ENCODE data around the gene BNIP1. TPM values are rescaled to one million over a fixed set of nuclear protein-coding genes. Genes with fewer than 3 reads are reported as not detected.

Gene BNIP1
- total and polyA plus RNA-seq, 2 of the 4 experiments (the other 2 are of a cell fraction), result 24.3 to 35.3 TPM

- Histone ChIP-seq H3K4me3 (ENCODE audit: insufficient read depth, low read depth, low read length) (no peak overlapping the region), H2BK120ac (ENCODE audit: low read depth, low read length) (no peak overlapping the region), H2BK5ac (ENCODE audit: low read depth, low read length, poor library complexity, severe bottlenecking) (no peak overlapping the region), H3K36me3 (ENCODE audit: control insufficient read depth, insufficient read depth, low read length) (peaks cover 7% of the 10 kb centered on the region; the same call in 1 of the 2 replicates), H4K5ac (ENCODE audit: low read depth, low read length) (no peak overlapping the region), H3K9me3 (ENCODE audit: control insufficient read depth, insufficient read depth, low read length) (peaks cover 4% of the 10 kb centered on the region), H4K20me1 (ENCODE audit: insufficient read depth, low read length) (peaks cover 8% of the 10 kb centered on the region; the same call in 1 of the 2 replicates), H3K79me1 (ENCODE audit: low read depth in 1 of 2, low read length in 2 of 2) (peaks cover 2 to 9% of the 10 kb centered on the region in 2 experiments; a peak in 2 of 4 replicates), H2BK15ac (ENCODE audit: low read depth, low read length) (no peak overlapping the region), H2BK20ac (ENCODE audit: low read depth, low read length) (no peak overlapping the region), H3K9me1 (ENCODE audit: insufficient read depth, low read length) (no peaks in the 10 kb centered on the region), H2AFZ (replicated peaks; ENCODE audit: low read length, poor library complexity) (no peak overlapping the region), H3K4ac (ENCODE audit: low read depth, low read length) (no peak overlapping the region), H3K18ac (ENCODE audit: low read depth, low read length) (no peak overlapping the region), H4K91ac (ENCODE audit: insufficient read depth, low read depth, low read length) (no peak overlapping the region), H3K56ac (ENCODE audit: extremely low read depth, insufficient read depth, low read length) (no peak overlapping the region), H4K8ac (ENCODE audit: low read depth in 2 of 2, low read length in 2 of 2) (no peak overlapping the region), H3K9ac (ENCODE audit: low read depth, low read length) (no peak overlapping the region), H2AK5ac (ENCODE audit: low read depth, low read length) (no peak overlapping the region), H3K14ac (replicated peaks; ENCODE audit: low read depth, low read length) (no peak overlapping the region), H3K27ac (ENCODE audit: insufficient read depth, low read length) (no peak overlapping the region), H3K23ac (ENCODE audit: low read depth, low read length) (no peak overlapping the region), H3K4me1 (ENCODE audit: control insufficient read depth, insufficient read depth, low read length) (peaks cover 3% of the 10 kb centered on the region; the same call in 1 of the 2 replicates), H3K4me2 (ENCODE audit: low read depth, low read length) (no peak overlapping the region), H3K27me3 (ENCODE audit: control insufficient read depth, insufficient read depth, low read length) (no peaks in the 10 kb centered on the region), H2AK9ac (replicated peaks; ENCODE audit: low read depth, low read length, poor library complexity) (no peak overlapping the region)
- TF ChIP-seq MAZ (IDR thresholded peaks at IDR 0.05; ENCODE audit: borderline replicate concordance, low read depth, low read length) (no peak), FOS (IDR thresholded peaks at IDR 0.05; ENCODE audit: low read depth, low read length) (no peak), BHLHE40 (IDR thresholded peaks at IDR 0.05; ENCODE audit: low read depth, low read length) (no peak), USF2 (IDR thresholded peaks at IDR 0.05; ENCODE audit: low read depth, low read length) (no peak), RFX5 (IDR thresholded peaks at IDR 0.05; ENCODE audit: low read depth, low read length) (no peak), NFE2L2 (IDR thresholded peaks at IDR 0.05; ENCODE audit: low read depth, low read length) (no peak), RCOR1 (IDR thresholded peaks at IDR 0.05; ENCODE audit: insufficient replicate concordance, low read length) (no peak), MAFK (IDR thresholded peaks at IDR 0.05; ENCODE audit: low read depth, low read length) (no peak), CHD1 (IDR thresholded peaks at IDR 0.05; ENCODE audit: low read depth, low read length) (no peak), RAD21 (IDR thresholded peaks at IDR 0.05; ENCODE audit: low read length) (no peak), POLR2A (IDR thresholded peaks at IDR 0.05; ENCODE audit: low read depth, low read length) (no peak), ELK1 (IDR thresholded peaks at IDR 0.05; ENCODE audit: borderline replicate concordance, low read depth, low read length) (no peak), CEBPB (IDR thresholded peaks at IDR 0.05; ENCODE audit: low read depth, low read length) (no peak), MXI1 (IDR thresholded peaks at IDR 0.05; ENCODE audit: borderline replicate concordance, low read depth, low read length) (no peak)
- ChIA-PET CTCF (interaction anchor here (0.6 kb wide), 1 partner anchor 183 kb away, joined by 3 read pairs; no protein-coding TSS in a partner anchor), POLR2A (ENCODE audit: unreplicated experiment) (no interaction called here)
- intact Hi-C loops (cut with micrococcal nuclease), result loop anchor here (5.0 kb wide), 1 partner anchor 38 kb away; no protein-coding TSS in a partner anchor
- BruUV-seq (replicated peaks), result no TSS peak
- in situ Hi-C loops (cut with MboI; ENCODE audit: low sequenced_read_pairs), result no loop called here
- DNase-seq (no peak), ATAC-seq (ENCODE audit: low read depth) (no peak)
- dilution Hi-C loops (cut with HindIII; ENCODE audit: low sequenced_read_pairs, unreplicated experiment), result no loop called here
- WGBS, 2 experiments (ENCODE audit: extremely low coverage in 2 of 2, insufficient read length in 1 of 2), result no CpG with 5 or more reads among the region's 1 CpG
Measured at GRCh38 chr5:173099461-173099860, 44.9 kb upstream of the BNIP1 start.
